GM19452 (cell line): ENCODE results near the gene KDM3A.

Experiments
- ATAC-seq: cut with Tn5 transposase; IDR thresholded peaks from one replicate; pipeline ENCODE4 v1.9.1; 2021; ENCODE audit not compliant: unreplicated experiment

Gene KDM3A

DNA sequence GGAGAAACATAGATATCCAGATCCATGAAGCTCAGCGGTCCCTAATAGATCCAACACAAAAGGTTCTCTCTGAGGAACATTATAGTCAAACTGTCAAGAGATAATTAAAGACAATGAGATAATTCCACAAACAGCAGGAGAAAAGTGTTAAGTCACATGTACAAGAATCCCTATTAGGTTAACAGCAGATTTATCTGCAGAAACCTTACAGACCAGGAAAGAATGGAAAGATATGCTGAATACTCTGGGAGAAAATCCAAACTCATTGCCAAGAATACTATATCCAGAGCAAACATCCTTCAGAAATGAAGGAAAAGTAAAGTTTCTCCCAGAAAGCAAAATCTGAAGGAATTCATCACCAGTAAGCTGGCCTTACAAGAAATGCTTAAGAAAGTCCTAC lies 10.8 kb upstream of the KDM3A start:
- no peak for ATAC-seq

- no peak for ATAC-seq
Measured at GRCh38 chr2:86433137-86433536, 8.0 kb upstream of the KDM3A start.

GRCh38 chr2:86434290-86434689 lies 6.9 kb upstream of the KDM3A start:
- no peak for ATAC-seq

- no peak for ATAC-seq
Measured at GRCh38 chr2:86435531-86435930, 5.6 kb upstream of the KDM3A start.

DNA sequence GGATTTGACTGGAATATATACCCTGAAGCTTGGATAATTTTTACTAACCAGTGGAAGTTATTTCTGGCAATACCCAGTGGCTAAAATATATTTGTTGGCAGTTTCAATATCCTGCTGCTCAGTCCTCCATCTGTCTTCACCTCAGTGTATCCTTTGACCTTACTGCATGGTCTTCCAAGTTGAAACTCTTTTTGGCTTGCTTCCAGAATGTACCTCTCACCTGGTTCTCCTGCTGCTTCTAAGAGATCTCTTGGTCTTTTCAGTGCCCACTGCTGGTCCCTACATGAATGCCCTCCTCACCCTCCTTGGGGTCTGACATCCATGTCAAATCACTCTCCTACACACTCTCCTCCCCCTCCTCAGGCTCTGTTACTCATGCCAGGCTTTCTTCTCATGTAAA lies 4.8 kb upstream of the KDM3A start:
- no peak for ATAC-seq

DNA sequence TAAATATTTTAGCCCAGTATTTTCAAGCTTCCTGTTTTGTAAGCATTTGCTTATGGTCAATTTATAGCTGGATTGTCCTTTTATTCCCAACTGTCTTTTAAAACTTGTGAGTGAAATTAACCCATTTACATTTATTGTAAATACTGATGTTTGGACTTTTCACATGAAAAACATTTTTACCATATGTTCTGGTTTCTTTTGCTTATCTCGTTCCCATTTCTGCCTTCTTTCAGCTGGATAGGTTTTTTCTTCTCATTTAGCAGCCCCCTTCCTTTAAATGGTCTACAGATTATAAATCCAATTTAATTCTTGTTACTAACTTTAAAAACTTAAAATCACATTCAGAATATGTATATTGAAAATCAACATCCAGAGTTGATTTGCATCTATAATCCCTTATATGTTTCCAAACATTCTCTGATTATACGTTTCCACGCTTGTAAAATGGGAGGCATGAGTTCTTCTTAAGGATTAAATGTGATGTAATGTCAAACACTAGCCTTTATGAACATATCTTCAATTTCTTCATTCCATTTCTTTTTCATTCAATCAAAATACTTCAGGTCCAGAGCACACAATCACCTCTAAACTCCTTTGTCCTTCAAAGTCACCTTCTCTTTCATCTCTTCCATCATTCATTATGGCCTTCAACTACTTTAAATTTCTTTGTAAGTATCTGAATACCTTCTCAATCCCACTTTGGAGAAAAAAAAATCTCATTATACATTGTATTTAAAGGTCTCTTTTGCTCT lies 1.1 kb upstream of the KDM3A start:
- no peak for ATAC-seq

DNA sequence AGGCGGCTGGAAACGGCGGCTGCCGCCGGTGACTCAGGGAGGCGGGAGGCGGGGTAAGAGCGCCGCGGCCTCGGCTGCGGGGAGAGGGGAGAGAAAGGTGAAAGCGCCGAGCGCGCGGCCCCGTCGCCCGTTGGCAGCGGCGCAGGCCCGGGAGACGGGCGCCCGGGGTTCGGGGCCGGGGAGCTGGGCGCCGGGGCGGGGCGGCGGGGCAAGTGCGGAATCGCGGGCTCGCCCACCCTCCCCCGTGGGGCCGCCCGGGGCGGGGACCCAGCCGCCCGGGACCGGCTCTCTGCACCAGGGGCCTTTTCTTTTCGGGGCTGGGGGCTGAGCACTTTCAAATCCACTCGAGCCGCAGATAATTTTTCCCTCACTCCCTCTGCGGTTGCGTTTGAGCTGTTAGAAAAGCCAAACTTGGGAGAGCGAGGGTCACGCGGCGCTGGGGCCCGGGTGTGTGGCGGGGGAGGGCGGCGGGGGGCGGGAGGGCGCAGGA lies 266 bp downstream of the KDM3A start:
- peak; percentile 12 for ATAC-seq

DNA sequence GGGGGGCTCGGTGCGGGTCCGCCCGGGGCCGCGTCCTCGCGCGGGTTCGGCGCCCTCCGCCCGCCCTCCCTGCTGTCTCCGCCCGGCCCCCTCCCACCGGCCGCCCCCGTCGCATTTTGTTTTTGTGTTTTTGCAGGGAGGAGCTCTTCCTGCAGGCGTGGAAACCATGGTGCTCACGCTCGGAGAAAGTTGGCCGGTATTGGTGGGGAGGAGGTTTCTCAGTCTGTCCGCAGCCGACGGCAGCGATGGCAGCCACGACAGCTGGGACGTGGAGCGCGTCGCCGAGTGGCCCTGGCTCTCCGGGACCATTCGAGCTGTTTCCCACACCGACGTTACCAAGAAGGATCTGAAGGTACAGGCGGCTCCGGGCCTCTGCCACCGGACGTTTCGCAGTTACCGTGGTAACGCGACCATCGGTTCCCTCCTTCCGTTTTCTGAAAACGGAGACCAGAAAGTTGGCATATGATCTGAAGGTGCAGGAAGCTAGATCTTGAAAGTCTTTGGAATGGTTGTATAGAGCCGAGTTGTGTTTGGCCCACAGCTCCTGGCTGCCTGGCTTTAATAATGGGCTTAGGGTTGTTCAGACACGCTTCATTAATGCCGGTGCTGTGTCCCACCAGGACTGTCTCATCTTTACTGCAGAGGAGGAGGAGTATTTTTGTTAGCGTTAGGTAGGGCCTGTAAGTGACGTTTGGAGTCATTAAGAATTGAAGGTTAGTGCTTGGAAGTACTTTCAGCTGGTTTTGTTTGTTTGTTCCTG lies 891 bp downstream of the KDM3A start:
- peak; percentile 23 for ATAC-seq

- ATAC-seq, result peak; percentile 57
Measured at GRCh38 chr2:86442642-86443005, 1.5 kb downstream of the KDM3A start.

DNA sequence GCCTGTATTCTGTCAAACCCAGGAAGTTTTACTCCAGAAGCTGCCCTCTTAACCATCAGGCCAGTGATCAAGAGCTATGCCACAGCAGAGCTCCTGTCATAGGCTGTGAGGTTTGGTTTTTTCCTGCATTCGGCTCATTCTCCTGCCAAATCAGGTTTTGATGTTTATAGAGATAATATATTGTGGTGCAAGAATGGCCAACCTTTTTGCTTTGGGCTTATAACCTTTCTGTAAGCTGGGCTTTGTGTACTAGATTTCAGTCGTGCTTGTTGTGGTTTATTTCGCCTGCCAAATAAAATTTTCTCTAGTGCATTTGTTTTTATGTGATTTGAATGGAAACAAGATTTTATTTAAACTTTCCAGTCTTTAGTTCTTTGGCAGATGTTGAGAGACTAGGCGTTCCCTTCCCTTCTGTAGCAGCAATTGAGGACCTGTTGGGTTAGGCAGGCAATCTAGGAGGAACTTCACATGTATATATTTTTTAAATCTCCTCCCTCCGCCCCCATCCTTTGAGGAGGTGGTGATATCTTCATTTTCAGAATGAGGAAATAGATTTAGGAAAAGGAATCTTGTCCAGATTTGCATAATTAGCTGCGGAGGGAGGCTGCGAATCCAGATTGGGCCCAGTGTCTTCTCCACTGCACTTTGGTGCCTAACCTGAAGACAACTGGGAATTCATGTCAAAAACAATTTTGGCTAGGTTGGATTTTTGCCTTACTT lies 2.6 kb downstream of the KDM3A start:
- no peak for ATAC-seq

GRCh38 chr2:86445436-86445835 lies 4.3 kb downstream of the KDM3A start:
- no peak for ATAC-seq

GRCh38 chr2:86446060-86446459 lies 4.9 kb downstream of the KDM3A start:
- no peak for ATAC-seq

DNA sequence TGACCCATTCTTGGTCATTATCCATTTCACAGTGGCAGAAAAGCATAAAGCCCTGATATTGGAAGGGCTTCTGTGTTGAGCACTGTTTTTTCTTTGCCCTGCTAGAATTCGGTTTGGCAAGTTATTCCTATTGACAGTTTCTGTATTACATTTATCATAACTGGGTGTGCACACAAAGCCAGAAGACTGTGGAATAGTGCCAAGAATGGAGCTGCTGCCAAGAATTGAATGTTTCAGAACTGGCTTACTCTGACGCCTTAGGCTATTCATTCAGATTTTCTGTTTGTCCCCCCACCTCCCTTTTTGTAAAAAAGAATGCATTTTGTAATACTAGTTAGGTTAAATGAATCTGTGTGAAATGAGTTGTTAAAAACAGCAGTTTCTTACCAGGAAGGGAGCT lies 12.7 kb downstream of the KDM3A start:
- ATAC-seq, result no peak

DNA sequence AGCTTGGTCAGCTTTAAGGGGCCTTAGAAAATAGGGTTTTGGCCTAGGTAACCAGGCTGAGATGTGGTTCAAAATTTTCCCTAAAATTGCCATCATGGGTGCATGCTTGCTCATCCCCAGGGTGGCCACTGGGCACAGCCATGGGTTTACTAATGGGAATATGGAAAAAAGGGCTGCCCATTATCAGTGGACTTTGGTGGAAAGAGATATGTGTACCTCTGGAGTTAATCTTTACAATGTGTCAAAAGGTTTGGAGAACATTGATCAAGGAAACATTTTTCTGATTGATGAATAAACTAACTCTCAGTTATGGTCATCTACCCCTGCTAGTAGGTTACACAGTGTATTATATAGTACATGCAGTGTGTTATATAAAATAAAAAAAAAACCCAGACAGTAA lies 13.1 kb downstream of the KDM3A start:
- no peak for ATAC-seq

- ATAC-seq, result no peak
Measured at GRCh38 chr2:86455181-86455580, 14.0 kb downstream of the KDM3A start.

DNA sequence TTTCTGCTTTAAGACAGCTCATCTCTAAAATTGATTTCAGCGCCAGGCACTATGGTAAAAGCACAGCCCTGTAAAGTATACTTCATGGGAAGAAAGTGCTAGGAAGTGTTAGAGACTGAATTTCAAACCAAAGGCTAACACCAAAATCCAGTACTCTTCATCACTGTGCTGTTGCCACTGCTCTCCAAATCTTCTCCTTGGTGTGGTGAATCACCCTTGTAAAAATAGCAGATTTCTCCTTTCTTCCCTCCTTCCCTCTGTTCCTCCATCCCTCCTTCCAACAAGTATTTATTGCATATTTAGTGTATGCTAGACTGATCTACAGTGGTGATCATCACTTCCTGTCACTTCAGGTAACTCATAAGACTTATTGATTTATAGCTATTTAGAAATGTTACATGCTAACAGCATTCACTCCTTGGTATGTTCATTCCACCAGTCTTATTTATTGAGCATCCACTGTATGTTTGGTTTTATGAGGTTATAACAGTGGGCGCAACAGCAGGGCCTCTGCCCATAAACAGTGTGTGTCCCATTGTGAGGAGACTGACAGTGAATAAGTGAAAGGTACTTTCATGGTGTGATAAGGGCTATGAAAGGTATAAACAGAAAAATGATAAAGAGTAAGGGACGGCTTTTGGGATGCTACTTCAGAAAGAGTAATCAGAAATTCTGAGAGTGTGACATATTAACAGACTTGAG lies 20.0 kb downstream of the KDM3A start:
- no peak for ATAC-seq

DNA sequence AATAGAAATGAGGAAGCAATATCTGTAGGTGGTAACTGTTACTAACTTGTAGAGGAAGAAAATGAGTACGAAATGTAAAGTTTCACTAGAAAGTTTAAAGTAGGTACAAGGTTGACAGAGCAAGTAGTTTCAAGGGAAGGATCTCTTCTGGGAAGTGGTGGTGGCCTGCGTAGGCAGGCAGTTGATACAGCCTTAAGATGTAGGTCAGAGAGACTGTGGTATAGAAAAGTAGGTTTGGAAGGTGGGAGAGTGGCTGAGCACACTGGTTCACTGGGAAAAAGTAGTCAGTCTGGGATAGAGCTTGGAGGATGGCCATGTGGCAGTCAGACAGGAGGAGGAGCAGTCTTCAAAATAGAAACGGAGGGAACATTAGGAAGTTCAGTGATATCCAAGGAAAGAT lies 23.5 kb downstream of the KDM3A start:
- ATAC-seq, result no peak

DNA sequence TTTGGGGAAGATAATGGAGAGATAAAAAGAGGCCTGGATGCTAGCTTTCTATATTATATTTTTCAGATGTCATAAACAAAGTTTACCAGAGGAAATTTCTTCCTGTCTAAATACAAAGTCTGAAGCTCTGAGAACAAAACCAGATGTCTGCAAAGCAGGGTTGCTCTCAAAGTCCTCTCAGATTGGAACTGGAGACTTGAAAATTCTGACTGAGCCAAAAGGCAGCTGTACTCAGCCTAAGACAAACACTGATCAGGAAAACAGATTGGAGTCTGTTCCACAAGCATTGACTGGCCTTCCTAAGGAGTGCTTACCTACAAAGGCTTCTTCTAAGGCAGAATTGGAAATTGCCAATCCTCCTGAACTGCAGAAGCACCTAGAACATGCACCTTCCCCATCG lies 25.1 kb downstream of the KDM3A start:
- ATAC-seq, result no peak

GRCh38 chr2:86468162-86469033 lies 27.2 kb downstream of the KDM3A start:
- no peak for ATAC-seq

- no peak for ATAC-seq
Measured at GRCh38 chr2:86470890-86471289, 29.7 kb downstream of the KDM3A start.
